T-helper 2 cell (primary cell): ENCODE results near the gene GORASP1.
A peak's percentile ranks its signal among the peaks of the same experiment; 100 is the strongest.

Source experiments
- DNase-seq, 5 experiments: peaks; one replicate each; pipeline versions ENCODE4 v3.0.0 to v3.0.0-alpha.2; 2012 to 2022
- total RNA-seq, 2 donors: gene quantifications; one replicate each; lab custom pipeline; 2026; lab: John Stamatoyannopoulos, UW

The GORASP1 gene
- total RNA-seq = 29.0 to 30.9 reads per million in 2 donors

DNA sequence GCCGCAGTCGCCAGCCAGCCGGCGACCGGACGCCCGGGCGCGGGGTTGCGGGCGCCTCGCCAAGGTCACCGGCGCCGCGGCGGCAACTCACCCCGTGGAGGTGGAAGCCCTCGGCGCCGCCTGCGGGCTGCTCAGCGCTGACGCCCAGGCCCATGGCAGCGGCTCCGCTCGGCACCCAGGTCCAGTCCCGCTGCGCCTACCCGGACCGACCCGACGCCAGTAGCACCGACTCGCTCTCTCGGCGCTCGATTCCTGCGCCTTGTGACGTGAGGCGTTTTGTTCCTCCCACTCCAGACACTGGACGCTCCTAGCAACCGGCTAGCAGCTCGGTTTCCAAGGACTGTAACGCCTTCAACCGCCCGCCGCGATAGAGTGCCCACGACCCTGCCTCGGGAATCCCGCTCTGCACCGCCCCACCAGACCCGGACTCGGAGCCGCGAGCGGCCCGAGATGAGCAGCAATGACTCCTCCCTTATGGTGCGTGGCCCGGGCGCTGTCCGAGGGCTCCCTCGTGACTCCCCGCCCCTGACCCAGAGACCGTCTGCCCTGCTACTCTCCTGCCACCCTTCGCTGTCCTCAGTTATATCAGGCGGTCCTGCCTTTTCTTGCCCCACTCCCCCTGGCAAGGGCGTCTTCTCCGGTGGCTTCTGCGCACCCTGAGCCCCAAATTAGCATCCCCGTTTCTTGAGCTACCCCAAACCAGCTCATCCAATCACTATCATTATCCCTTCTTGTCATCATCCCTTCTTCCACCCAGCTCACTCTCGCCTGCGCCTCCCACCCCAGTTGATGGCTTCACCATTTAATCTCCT, at the start of gene GORASP1, which contains the start of gene TTC21A:
GORASP1 (minus strand) TSS at position 240 of the 812 bp plus-strand sequence; CDS start at position 154, 86 bp downstream.
TTC21A (plus strand) TSS at position 293 of the 812 bp plus-strand sequence; CDS start at position 451, 158 bp downstream.
- DNase-seq = peak; percentile 41 to 73 (median 46)

DNA sequence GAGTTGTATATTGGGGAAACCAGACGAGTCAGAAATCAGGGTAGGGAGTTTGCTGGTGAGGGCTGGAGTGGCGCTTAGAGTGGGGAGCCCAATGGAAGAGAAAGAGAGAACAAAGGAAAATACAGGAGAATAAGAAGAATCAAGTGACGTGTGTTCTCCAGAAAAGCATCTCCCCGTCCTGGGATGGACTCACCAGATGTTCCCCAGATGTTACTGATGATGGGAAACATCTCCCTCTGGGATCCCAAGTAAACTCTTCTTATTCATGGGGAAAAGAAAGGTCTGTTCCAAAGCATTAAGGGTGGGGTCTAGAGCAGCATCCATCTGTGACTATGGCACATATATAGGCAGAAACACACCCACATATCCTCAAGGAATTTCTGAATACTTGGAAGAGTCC, 49.0 kb upstream of the GORASP1 start:
- no peak for DNase-seq

DNA sequence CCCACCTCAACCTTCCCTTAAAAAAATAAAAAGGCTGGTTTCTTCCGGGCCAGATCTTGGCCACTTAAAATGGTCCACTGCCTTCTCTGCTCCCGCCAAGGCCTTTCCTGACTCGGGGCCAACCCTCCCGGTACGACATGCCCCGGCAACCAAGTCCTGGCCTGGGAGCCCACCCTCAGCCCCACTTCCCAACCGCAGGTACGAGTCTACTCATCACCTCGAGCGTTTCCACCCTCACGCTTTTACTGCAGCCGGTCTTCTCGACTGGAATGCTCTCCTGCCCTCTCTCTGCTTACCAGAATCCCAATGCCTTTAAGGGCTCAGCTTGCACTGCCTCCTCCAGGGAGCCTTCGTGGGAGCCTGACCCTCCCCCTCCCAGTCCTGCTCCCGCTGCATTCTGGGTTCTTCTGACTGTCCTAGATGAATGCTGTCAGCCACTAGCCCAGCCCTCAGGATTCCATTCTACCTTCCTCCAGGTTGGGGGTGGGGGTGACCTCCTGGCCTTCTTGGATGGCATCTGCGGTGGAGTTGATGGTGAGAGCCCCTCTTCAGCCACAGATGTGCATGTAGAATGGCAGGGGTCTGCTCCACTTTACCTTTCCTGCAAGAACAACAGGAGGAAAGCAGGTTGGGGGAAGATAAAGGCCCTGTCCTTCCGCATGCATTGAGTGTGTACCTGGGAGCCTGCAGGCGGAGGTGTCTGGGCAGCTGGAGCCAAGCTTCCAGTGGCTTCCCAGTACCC, 47.0 kb upstream of the GORASP1 start:
- DNase-seq = no peak

DNA sequence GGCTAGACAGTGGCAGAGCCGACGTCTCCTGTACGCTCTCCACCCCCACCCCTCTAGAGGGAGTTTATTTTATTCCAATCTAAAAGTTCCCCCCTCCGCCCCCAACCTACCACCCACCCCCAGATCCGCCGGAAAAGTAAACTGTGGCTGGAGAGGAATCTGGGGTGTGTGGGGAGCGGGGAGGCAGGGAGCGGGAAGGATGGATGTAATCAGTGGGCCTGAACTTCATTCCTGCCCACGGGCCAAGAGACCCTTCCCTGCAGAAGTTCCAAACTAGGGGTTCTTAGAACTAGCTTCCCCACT, 46.5 kb upstream of the GORASP1 start:
- no peak for DNase-seq

DNA sequence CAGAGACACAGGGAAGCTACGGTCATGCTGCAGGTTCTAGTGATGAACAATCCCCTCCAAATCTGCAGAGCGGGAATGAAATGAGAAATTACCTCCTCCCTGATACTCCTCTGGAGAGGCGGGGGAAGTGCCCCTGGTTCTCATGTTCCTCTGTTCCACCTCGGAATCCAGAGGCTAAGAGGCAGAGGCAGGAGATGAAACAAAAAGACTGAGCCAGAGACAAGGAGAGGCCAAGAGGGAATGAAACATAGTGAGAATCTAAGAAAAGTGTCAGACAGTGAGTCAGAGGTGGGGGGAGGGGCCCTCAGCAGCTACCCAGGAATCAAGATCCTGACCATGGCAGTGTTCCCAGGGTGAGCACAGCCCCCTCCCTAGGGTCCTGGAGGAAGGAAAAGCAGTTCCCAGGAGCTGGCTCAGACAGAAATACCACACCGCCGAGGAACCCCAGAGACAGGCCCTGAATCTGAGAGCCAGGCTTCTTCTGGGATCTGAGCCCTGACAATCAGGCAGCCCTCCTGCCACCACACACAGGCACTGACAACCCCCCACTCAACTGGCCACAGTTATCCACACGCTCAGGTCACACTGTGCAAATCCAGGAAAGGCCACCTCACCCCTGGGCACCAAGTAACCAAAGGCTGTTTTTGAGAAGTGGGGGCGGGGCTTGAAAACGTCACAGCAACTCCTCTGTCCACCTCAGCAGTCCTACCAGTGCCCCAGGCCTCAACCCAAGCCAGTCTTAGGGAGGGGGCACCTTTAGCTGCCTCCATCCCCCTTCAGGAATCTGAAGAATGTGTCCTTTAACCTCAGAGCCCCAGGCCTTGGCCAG, 43.6 kb upstream of the GORASP1 start:
- DNase-seq = peak in 3 of 5 experiments; percentile 21 to 60 (median 57)

GRCh38 chr3:39150148-39150802, 42.8 kb upstream of the GORASP1 start:
- DNase-seq = no peak

DNA sequence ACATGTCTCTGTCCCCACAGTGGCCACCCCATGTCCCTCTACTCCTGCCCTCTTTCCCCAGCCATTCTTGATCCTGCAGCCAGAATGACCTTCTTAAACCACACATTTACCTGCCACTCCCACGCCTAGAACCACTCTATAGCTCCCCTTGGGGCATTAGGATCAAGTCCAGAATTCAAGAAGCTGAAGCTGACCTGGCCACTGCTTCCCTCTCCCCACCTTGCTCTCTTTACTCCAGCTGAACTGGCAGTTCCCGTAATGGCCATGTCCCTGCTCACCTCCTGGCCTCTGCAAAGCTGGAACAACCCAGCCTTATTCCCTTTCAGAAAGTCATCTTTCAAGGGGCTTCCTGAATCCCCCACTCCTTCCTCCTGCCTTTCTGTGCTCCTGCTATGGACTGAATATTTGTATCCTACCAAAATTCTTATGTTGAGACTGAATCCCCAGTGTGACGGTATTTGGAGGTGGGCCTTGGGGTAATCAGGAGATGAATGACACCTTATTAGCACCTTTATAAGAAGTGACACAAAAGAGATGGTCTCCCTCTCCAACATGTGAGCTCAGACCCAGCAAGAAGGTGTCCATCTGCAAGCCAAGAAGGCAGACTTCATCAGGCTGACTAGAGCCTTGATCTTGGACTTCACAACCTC, 42.2 kb upstream of the GORASP1 start:
- no peak for DNase-seq

GRCh38 chr3:39149059-39149455, 41.6 kb upstream of the GORASP1 start:
- DNase-seq = peak in 1 of 5 experiments; percentile 31

DNA sequence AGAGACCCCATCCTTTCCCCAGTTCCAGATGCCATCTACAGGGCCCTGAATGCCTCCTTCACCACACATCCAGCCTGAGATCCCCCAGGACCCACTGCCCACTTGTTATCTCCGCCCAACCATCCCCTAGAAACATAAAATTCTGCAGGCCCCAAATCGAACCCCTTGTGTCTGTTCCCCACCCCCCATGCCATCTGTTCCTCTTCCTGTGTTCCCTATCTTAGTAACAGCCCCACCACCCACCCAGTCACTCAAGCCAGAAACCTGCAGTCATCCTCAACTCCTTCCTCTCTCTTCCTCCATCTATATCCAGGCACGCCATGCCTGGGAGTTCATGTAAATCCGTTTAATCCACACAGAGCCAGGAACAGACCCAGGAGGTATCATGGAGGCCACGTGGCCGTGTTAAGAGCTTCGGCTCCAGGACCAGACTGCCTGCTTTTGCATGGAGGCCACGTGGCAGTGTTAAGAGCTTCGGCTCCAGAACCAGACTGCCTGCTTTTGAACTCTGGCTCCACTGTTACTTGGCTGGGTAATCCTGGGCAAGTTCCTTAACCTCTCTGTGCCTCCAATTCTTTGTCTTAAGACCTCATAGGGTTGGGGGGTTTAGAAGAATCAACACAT, 41.1 kb upstream of the GORASP1 start:
- DNase-seq = no peak

GRCh38 chr3:39147711-39148434, 40.4 kb upstream of the GORASP1 start:
- DNase-seq = peak in 2 of 5 experiments; percentile 54 to 80

GRCh38 chr3:39146611-39147591, 39.5 kb upstream of the GORASP1 start:
- DNase-seq = peak in 3 of 5 experiments; percentile 38 to 91 (median 59)

DNA sequence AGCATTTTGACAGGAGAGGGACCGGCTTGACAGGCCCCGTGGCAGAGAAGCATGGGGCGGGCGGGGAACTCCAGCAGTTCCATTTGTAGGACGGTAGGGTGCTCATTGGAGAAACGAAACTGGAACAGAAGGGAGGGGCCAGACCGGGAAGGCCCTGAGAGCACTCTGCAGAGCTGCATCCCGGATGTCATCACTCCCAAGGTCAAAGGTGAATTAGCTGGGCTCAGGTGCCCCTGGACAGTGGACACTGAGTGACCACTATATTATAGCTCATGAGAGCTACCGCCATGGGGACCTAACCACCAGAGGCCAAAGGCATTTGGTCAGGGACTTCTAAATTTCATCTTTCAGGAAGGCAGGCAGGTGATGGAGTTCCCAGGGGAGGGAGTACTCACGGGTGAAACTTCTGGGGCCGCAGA, 38.7 kb upstream of the GORASP1 start:
- no peak for DNase-seq

DNA sequence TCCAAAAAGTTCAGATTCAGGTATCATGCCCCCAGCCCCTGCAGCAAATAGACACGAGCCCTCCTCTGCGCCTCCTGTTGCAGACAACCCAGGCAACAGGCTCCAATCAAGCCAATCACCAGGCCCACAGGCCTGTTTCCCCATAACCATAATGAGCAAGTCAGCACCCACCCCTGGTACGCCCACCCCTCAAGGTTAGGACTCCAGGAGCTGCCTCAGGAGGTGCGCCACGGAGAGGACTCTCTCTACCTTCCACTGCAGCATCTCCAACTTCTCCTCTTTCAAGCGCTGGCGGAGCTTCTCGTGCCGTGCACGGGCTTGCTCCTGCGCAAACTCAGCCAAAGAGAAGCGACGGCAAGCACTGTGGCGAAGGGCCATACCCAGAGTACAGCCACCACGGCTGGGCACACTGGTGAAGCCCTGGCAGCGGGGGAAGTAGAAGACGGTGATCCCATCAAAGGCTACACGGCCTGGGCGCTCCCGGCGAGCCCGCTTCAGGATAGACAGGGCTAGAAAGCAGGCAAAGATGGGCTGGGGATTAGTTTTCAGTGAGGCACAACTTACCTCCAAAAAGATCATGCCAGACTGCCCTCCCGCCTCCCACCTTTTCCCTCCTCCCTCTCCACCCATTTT, 37.4 kb upstream of the GORASP1 start:
- no peak for DNase-seq

- no peak for DNase-seq
Measured at GRCh38 chr3:39144095-39144747, 36.8 kb upstream of the GORASP1 start.

GRCh38 chr3:39143051-39143885, 35.8 kb upstream of the GORASP1 start:
- no peak for DNase-seq

GRCh38 chr3:39142067-39142466, 34.6 kb upstream of the GORASP1 start:
- DNase-seq = no peak
